Mesothelial cell of epicardium (in vitro differentiated cells): Measurements from ENCODE around the gene CCDC150. TPM values are rescaled to one million over a fixed set of nuclear protein-coding genes. Genes with fewer than 3 reads are reported as not detected.

Experiments used
- DNase-seq, 2 experiments: peaks; one replicate each; pipeline ENCODE4 v3.0.0; 2021; ENCODE audit warnings: low spot score in 2 of 2; ENCODE audit not compliant: unreplicated experiment in 2 of 2
- H3K27ac Mint-ChIP-seq: 2 replicates; pipeline ENCODE4 v1.8.0; 2021; ENCODE audit warnings: mixed read lengths
- H3K27me3 Mint-ChIP-seq: 2 replicates; pipeline ENCODE4 v1.8.0; 2021; ENCODE audit warnings: low read depth, mixed read lengths
- H3K36me3 Mint-ChIP-seq: 2 replicates; pipeline ENCODE4 v1.8.0; 2021; ENCODE audit warnings: mixed read lengths
- H3K4me1 Mint-ChIP-seq: 2 replicates; pipeline ENCODE4 v1.8.0; 2021; ENCODE audit warnings: mixed read lengths
- H3K4me3 Mint-ChIP-seq: 2 replicates; pipeline ENCODE4 v1.8.0; 2021; ENCODE audit warnings: mild to moderate bottlenecking, moderate library complexity, mixed read lengths
- H3K9me3 Mint-ChIP-seq: 2 replicates; pipeline ENCODE4 v1.8.0; 2021; ENCODE audit warnings: mixed read lengths
- total RNA-seq: library from RNA; stranded (reverse); gene quantifications from 3 replicates; pipeline ENCODE4 v1.2.1, GENCODE V29; 2021
- TF ChIP-seq, protein P1 (sequence below): fragments of 200-600 bp; sonication (generic); IDR thresholded peaks from one replicate; pipeline ENCODE4 v1.5.0; 2021; ENCODE audit warnings: antibody characterized with exemption; ENCODE audit not compliant: unreplicated experiment

CCDC150 gene
- total RNA-seq, 1 donor from 2014 or later: 16.6 TPM

DNA sequence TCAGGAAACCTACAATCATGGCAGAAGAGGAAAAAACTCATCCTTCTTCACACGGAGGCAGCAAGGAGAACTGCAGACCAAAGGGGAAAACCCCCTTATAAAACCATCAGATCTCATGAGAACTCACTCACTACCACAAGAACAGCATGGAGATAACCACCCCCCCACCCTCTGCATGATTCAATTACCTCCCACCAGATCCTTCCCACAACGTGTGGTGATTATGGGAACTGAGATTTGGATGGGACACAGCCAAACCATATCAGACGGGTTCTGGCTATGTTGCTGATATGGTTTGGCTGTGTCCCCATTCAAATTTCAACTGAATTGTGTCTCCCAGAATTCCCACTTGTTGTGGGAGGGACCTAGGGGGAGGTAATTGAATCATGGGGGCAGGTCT is 28.7 kb upstream of the CCDC150 start:
- H3K4me1 Mint-ChIP-seq: no peaks in the 10 kb centered on the region
- no peak overlapping the region for H3K27ac Mint-ChIP-seq
- no peak for DNase-seq
- TF ChIP-seq, protein P1, sequence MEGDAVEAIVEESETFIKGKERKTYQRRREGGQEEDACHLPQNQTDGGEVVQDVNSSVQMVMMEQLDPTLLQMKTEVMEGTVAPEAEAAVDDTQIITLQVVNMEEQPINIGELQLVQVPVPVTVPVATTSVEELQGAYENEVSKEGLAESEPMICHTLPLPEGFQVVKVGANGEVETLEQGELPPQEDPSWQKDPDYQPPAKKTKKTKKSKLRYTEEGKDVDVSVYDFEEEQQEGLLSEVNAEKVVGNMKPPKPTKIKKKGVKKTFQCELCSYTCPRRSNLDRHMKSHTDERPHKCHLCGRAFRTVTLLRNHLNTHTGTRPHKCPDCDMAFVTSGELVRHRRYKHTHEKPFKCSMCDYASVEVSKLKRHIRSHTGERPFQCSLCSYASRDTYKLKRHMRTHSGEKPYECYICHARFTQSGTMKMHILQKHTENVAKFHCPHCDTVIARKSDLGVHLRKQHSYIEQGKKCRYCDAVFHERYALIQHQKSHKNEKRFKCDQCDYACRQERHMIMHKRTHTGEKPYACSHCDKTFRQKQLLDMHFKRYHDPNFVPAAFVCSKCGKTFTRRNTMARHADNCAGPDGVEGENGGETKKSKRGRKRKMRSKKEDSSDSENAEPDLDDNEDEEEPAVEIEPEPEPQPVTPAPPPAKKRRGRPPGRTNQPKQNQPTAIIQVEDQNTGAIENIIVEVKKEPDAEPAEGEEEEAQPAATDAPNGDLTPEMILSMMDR: no peak
- H3K9me3 Mint-ChIP-seq: peaks cover 2% of the 10 kb centered on the region
- no peaks in the 10 kb centered on the region for H3K36me3 Mint-ChIP-seq
- H3K27me3 Mint-ChIP-seq: no peaks in the 10 kb centered on the region
- no peak overlapping the region for H3K4me3 Mint-ChIP-seq

DNA sequence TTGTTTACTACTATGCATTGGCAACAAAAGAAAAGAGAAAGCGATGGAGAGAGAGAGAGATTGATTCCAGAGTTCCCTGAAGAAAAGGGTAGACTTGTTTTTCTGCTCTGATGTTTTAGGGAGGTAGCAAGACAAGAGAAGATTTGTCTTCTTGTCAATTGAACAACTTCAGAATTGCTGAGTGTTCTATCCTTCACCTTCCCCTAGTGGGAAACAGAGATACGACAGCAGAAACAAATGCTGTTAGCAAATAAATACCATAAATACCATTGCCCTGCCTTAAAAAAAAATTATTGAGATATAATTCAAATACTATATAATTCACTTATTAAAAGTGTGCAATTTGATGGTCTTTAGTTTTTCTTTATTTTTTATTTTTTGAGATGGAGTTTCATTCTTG is 26.2 kb upstream of the CCDC150 start:
- no peaks in the 10 kb centered on the region for H3K4me1 Mint-ChIP-seq
- TF ChIP-seq, protein P1: no peak
- no peak overlapping the region for H3K4me3 Mint-ChIP-seq
- H3K27ac Mint-ChIP-seq: no peak overlapping the region
- H3K27me3 Mint-ChIP-seq: no peaks in the 10 kb centered on the region
- H3K9me3 Mint-ChIP-seq: no peaks in the 10 kb centered on the region
- no peaks in the 10 kb centered on the region for H3K36me3 Mint-ChIP-seq
- DNase-seq: no peak

DNA sequence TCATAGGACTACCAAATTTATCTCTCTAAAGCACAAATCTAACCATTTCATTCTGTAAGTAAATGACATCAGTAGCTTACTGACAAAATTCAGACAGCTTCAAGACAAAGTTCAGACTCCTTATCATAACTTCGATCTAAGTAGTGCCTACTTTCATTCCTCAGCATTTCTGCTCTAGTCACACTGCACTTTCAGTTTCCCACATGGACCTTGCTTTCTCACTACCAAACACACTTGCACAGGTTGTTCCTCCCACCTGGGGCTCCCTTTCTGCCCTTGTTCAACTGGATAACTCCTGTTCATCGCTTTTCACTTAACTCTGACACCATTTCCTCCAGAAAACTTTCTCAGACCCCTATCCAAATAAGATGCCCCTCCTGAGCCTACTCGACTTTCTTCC is 22.1 kb upstream of the CCDC150 start:
- no peaks in the 10 kb centered on the region for H3K9me3 Mint-ChIP-seq
- no peak for DNase-seq
- no peak overlapping the region for H3K27ac Mint-ChIP-seq

GRCh38 chr2:196618661-196619060 is 20.9 kb upstream of the CCDC150 start:
- Mint-ChIP-seq H3K4me1 (no peaks in the 10 kb centered on the region), H3K27me3 (no peaks in the 10 kb centered on the region), H3K4me3 (no peak overlapping the region), H3K9me3 (peaks cover 9% of the 10 kb centered on the region), H3K36me3 (no peaks in the 10 kb centered on the region), H3K27ac (no peak overlapping the region)
- no peak for DNase-seq
- TF ChIP-seq, protein P1: no peak

More for the DNA sequence above, 22.1 kb upstream of the CCDC150 start:
- Mint-ChIP-seq H3K4me3 (no peak overlapping the region), H3K4me1 (no peaks in the 10 kb centered on the region), H3K36me3 (no peaks in the 10 kb centered on the region), H3K27me3 (no peaks in the 10 kb centered on the region)
- TF ChIP-seq, protein P1: no peak

- Mint-ChIP-seq H3K27me3 (peaks cover 3% of the 10 kb centered on the region), H3K4me1 (no peaks in the 10 kb centered on the region)
Measured at GRCh38 chr2:196630531-196630930, 9.0 kb upstream of the CCDC150 start.

More at GRCh38 chr2:196630531-196630930, 9.0 kb upstream of the CCDC150 start:
- Mint-ChIP-seq H3K36me3 (peaks cover 10% of the 10 kb centered on the region), H3K4me3 (no peak overlapping the region), H3K27ac (no peak overlapping the region), H3K9me3 (peaks cover 30% of the 10 kb centered on the region)
- no peak for DNase-seq
- TF ChIP-seq, protein P1: no peak
